ENCODE results near the gene THUMPD3. TPM values are rescaled to one million over a fixed set of nuclear protein-coding genes. Genes with fewer than 3 reads are reported as not detected.

THUMPD3 gene
- total RNA-seq, 4 donors from 2014 or later, result 18.8 to 32.1 (median 25.8) TPM

DNA sequence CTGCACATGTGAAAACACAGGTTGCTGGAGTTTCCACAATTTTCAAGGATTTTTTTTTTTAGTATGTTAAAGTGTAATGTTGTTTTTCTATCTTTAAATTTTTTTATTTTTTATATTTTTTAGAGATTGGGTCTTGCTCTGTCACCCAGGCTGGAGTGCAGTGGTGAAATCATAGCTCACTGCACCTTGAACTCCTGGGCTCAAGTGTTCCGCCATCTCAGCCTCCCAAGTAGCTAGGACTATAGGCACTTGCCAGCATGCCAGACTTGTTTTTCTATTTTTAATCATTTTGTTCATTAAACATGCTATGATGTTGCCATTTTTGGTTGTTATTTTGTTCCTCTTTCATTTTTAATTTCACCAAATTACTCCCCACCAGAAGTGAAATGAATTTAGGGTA is 16.7 kb upstream of the THUMPD3 start:
- Histone ChIP-seq H3K27me3 (no peaks in the 10 kb centered on the region), H3K4me1 (no peaks in the 10 kb centered on the region), H3K9me3 (no peaks in the 10 kb centered on the region), H3K36me3 (peaks cover 0 to 14% of the 10 kb centered on the region in 2 donors), H3K27ac (no peak overlapping the region), H3K4me3 (no peak overlapping the region)
- ATAC-seq, result no peak
- TF ChIP-seq EP300 (IDR thresholded peaks at IDR 0.05) (no peak), POLR2A (IDR thresholded peaks at IDR 0.05) (no peak), POLR2AphosphoS5 (IDR thresholded peaks at IDR 0.05) (no peak)
- TF ChIP-seq, protein P1, sequence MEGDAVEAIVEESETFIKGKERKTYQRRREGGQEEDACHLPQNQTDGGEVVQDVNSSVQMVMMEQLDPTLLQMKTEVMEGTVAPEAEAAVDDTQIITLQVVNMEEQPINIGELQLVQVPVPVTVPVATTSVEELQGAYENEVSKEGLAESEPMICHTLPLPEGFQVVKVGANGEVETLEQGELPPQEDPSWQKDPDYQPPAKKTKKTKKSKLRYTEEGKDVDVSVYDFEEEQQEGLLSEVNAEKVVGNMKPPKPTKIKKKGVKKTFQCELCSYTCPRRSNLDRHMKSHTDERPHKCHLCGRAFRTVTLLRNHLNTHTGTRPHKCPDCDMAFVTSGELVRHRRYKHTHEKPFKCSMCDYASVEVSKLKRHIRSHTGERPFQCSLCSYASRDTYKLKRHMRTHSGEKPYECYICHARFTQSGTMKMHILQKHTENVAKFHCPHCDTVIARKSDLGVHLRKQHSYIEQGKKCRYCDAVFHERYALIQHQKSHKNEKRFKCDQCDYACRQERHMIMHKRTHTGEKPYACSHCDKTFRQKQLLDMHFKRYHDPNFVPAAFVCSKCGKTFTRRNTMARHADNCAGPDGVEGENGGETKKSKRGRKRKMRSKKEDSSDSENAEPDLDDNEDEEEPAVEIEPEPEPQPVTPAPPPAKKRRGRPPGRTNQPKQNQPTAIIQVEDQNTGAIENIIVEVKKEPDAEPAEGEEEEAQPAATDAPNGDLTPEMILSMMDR (IDR thresholded peaks at IDR 0.05), result no peak
- whole genome bisulfite sequencing, 2 donors (ENCODE audit: low coverage in 1 of 2), result 92% methylated on average over 1 of the region's 1 CpG; no CpG with 5 or more reads in 1 of the 2 donors

DNA sequence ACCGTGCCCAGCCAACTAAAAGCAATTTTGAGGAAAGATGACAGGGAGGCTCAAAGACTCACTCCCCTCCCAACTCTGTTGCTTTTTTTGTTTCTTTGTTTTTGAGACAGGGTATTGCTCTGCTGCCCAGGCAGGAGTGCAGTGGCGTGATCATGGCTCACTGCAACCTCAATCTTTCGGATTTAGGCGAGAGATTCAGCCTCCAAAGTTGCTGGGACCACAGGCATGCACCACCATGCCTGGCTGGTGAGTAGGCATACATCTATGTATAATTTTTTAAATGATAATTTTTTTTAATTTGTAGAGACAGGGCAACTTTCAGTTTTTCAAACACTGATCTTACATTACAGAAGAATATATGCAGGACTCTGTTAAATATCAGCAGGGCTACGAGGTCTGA is 15.8 kb upstream of the THUMPD3 start:
- no peaks in the 10 kb centered on the region for H3K27me3 ChIP-seq
- ATAC-seq, result no peak
- H3K9me3 ChIP-seq, result no peaks in the 10 kb centered on the region
- WGBS, 2 donors (ENCODE audit: low coverage in 1 of 2), result 77 to 82% methylated on average over 4 to 5 of the region's 5 CpGs
- peaks cover 0 to 16% of the 10 kb centered on the region in 2 donors for H3K36me3 ChIP-seq
- H3K4me3 ChIP-seq, result no peak overlapping the region
- no peak overlapping the region for H3K27ac ChIP-seq
- no peaks in the 10 kb centered on the region for H3K4me1 ChIP-seq
- no peak for TF ChIP-seq EP300 (IDR thresholded peaks at IDR 0.05)
- TF ChIP-seq, protein P1 (IDR thresholded peaks at IDR 0.05), result no peak
- no peak for TF ChIP-seq POLR2AphosphoS5 (IDR thresholded peaks at IDR 0.05)
- no peak for TF ChIP-seq POLR2A (IDR thresholded peaks at IDR 0.05)

DNA sequence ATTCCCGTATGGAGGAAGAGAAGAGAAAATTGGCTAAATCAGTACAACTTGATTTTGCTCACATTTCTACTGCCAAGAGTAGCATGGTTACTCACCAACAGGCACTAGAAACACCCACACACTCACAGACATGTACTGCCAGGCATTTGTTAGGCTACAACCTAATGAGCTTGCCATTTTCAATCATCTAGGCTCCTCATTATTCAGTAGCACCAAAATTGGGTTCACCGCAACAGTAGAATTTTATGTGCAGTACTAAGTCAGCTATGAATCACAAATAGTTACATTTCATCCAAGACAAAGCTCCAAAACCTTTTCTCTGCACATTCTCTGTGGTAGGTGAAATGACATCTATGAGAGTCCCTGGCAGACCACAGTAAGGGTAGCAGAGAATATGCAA is 15.0 kb upstream of the THUMPD3 start:
- 44% methylated on average over 2 of the region's 2 CpGs; no CpG with 5 or more reads in 1 of the 2 donors for WGBS, 2 donors (ENCODE audit: low coverage in 1 of 2)
- Histone ChIP-seq H3K27ac (no peak overlapping the region), H3K4me1 (peaks cover 0 to 2% (median 0%) of the 10 kb centered on the region in 3 donors), H3K4me3 (no peak overlapping the region), H3K36me3 (peaks cover 0 to 16% of the 10 kb centered on the region in 2 donors), H3K9me3 (no peaks in the 10 kb centered on the region), H3K27me3 (no peaks in the 10 kb centered on the region)
- TF ChIP-seq EP300 (IDR thresholded peaks at IDR 0.05), result no peak
- TF ChIP-seq, protein P1 (IDR thresholded peaks at IDR 0.05), result no peak
- no peak for TF ChIP-seq POLR2AphosphoS5 (IDR thresholded peaks at IDR 0.05)
- TF ChIP-seq POLR2A (IDR thresholded peaks at IDR 0.05), result no peak
- no peak for ATAC-seq

DNA sequence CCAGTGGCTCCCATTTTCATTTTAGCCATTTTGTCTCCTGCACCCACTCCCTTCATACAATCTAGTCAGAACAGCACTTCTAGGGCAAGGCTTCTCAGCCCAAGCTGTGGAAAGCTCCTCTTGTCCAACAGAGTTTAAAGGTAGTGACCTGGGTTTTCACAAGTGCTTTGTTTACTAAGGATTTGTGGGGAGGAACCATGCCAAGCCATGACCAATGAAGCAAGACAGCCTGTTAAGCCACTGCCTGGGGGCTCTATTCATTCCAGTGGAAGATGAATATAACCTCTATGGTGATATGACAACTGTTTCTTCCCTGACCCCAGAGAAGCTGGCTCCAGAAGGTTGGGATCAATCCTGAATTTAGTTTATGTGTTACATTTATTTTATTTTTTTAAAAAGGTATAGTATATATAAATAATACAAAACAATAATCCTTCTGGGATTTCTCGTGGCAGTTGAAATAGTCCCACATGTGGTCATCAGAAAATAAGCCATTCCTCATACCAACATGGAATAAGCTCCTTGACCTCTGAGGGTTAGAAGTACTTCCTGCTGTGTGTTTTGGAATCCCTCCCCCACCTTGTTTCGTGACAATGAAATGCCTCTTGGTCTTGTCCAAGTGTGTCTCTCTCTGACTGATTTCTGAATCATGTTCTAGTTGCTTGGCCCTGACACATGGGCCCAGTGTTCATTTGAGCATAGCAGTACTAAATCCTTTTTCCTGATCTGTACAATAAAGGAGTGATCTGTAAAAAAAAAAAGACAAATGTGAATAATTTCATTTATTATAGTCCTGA is 13.3 kb upstream of the THUMPD3 start:
- no peak overlapping the region for H3K27ac ChIP-seq
- H3K4me1 ChIP-seq, result peaks cover 0 to 9% (median 0%) of the 10 kb centered on the region in 3 donors
- H3K4me3 ChIP-seq, result no peak overlapping the region
- H3K27me3 ChIP-seq, result no peaks in the 10 kb centered on the region
- H3K9me3 ChIP-seq, result no peaks in the 10 kb centered on the region
- WGBS, 2 donors (ENCODE audit: low coverage in 1 of 2), result 39 to 50% methylated on average over 2 of the region's 2 CpGs
- ATAC-seq, result no peak
- peaks cover 0 to 16% of the 10 kb centered on the region in 2 donors for H3K36me3 ChIP-seq
- TF ChIP-seq, protein P1 (IDR thresholded peaks at IDR 0.05), result no peak
- TF ChIP-seq EP300 (IDR thresholded peaks at IDR 0.05) (no peak), POLR2A (IDR thresholded peaks at IDR 0.05) (no peak), POLR2AphosphoS5 (IDR thresholded peaks at IDR 0.05) (no peak)

DNA sequence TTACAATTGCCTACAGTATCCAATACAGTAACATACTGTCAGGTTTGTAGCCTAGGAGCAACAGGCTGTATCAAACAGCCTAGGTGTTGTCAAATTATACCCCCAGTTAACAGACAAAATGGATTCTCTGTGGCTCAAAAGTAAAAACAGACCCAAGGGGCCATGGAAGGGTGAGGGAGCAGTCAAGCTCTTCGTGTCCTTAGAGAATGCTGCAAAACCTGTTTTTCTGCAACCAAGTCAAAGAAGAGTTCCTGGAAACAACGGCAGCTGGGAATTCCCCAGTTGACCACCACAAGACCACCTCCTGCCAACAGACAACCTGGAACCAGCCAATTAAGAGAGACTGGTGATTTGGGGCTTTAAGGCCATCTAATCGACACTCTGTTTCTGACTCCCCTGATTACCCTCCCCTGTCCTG is 11.1 kb upstream of the THUMPD3 start:
- ATAC-seq, result no peak
- no peak for TF ChIP-seq POLR2A (IDR thresholded peaks at IDR 0.05)
- WGBS, 2 donors (ENCODE audit: low coverage in 1 of 2), result 38 to 80% methylated on average over 1 to 3 of the region's 3 CpGs
- no peak overlapping the region for H3K4me3 ChIP-seq
- H3K36me3 ChIP-seq, result peaks cover 0 to 16% of the 10 kb centered on the region in 2 donors
- H3K9me3 ChIP-seq, result no peaks in the 10 kb centered on the region
- no peaks in the 10 kb centered on the region for H3K27me3 ChIP-seq
- peaks cover 0 to 9% (median 0%) of the 10 kb centered on the region in 3 donors for H3K4me1 ChIP-seq
- H3K27ac ChIP-seq, result no peak overlapping the region
